Cardiac septum (tissue), 1 donor: ENCODE measurements around the gene SCAND1. TPM values are rescaled to one million over a fixed set of nuclear protein-coding genes. Genes with fewer than 3 reads are reported as not detected.

Experiments used
- DNase-seq: peaks from one replicate; pipeline ENCODE4 v3.0.0-alpha.2; 2020; ENCODE audit warnings: low spot score
- intact Hi-C: fragments of 100-400 bp; cut with DNase I; formaldehyde crosslinking; loops from one replicate; pipeline ENCODE4 v1.14.0; 2022
- total RNA-seq: library from RNA; stranded (reverse); fragmentation: NEBNext Ultra II Directional; extraction: Animal tissue kit (Norgen Biotek cat#: 25700); gene quantifications from one replicate; pipeline ENCODE4 v1.2.1, GENCODE V29; 2021
- donor health status: DM: no; HTN: no; CAD: no.

Gene SCAND1
- total RNA-seq, 1 donor from 2014 or later: 49.5 TPM

DNA sequence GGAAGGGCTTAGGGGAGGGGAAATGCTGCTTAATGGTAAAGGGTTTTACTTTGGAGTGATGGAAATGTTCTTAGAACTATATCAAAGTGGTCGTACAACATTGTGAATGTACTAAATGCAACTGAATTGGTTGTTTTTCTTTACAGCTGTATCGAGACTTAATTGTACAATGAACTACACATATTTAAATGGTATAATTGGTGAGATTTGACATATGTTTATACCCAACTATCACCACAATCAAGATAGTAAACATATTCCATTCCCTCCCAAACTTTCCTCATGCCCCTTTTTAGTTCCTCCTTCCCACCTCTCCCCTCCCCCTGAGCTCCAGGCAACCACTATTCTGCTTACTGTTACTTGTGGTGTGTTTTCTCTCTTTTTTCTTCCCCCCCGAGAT is 44.0 kb downstream of the SCAND1 start:
- DNase-seq: no peak
- intact Hi-C loops: no loop called here

DNA sequence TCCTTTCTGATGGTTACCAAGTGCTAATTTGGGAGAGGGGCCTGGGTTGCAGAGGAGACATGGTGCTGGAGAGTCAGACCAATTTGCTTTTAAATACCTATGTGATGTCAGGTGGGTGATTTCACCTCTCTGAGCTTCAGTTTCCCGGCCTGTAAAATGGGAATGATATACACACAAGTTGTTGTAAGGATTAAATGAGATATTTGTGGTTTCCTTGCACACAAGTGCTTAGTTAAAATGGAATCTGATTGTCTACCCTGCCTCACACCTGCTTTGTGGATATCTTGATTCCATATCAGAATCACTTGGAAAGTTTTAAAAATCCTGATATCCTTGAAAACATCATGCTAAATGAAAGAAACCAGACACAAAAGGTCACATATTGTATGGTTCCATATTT is 44.5 kb downstream of the SCAND1 start:
- no peak for DNase-seq
- intact Hi-C loops: no loop called here

DNA sequence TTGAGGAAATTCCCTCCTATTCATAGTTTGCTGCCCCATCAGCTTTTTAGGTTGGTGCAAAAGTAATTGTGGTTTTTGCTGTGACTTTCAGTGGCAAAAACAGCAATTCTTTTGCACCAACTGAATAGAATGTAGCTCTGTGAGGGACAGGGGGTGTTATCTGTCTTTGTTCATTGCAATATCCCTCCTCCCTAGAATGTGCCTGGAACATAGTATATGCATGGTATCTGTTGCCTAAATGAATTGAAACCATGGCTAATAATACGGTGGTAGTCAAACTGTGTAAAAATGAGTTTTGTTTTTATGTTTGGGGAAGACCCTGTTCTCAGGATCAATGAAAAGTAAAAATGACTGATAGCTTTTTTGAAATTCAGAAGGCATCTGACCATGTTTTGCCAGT is 45.1 kb downstream of the SCAND1 start:
- DNase-seq: no peak
- intact Hi-C loops: no loop called here

GRCh38 chr20:35908007-35908406 is 46.3 kb downstream of the SCAND1 start:
- intact Hi-C loops: no loop called here
- DNase-seq: no peak

DNA sequence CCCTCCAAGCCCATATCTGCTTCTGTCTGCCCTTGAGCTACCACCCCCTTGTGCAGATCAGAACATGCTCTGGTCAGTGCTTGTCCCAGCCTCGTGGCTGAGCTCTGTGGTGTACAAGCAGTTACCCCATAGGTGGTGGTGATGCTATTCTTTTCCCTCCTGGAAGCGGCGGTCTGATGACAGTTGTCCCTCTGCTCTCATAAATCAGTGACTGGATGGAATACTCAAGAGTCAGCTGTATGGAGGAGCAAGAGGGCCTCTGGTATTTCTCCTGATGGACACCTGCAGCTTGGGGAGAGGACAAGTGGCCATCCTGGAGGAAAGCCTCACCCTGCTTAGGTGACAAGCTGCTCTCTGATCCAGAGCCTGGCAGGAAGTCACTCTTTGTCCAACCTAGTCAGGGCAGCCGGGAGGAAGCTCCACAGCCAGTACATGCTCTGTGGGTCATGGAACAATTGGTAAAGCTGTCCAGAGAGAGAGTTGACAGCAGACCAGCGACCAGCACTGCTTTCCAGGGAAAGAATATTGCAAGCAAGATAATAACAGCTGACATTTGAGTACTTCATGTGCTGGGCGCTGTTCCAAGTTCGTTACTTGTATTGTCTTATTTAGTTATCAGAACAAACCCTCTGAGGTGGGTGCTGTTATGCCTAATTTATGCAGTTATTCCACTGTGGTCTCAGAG is 47.1 kb downstream of the SCAND1 start:
- intact Hi-C loops: no loop called here

GRCh38 chr20:35904982-35905663 is 49.2 kb downstream of the SCAND1 start:
- intact Hi-C loops: no loop called here

More for the DNA sequence above, 47.1 kb downstream of the SCAND1 start:
- DNase-seq: no peak

DNA sequence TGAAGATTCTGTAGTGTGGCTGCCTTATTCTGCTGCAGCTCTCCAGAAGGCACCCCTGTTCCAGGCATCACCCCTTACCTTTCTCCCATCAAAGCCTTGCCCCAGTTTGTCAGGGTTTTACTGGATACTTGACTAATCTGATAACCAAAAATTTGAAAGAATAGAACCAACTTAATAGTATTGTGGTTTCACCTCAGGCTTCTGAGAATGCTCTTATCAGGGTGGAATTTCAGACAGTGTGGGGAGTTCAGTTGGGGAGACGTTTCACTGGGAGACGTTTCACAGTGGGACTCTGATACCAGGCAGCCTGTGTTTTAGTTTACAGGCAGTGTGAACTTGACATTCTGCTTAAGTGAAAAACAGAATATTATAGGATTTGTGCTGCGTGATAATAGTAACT is 50.5 kb downstream of the SCAND1 start:
- intact Hi-C loops: no loop called here

More at GRCh38 chr20:35904982-35905663, 49.2 kb downstream of the SCAND1 start:
- DNase-seq: no peak

More for the DNA sequence above, 50.5 kb downstream of the SCAND1 start:
- DNase-seq: no peak

Other genes with a start within 250 kb of the SCAND1 start
- gene RBM39, start 212.2 kb downstream of the SCAND1 start, total RNA-seq: 167 TPM
- gene PHF20, start 182.5 kb downstream of the SCAND1 start, total RNA-seq: 28.9 TPM
- gene CNBD2, start 14.1 kb upstream of the SCAND1 start, total RNA-seq: 3.1 TPM
- 21.8 TPM for gene EPB41L1, start 200.2 kb upstream of the SCAND1 start, total RNA-seq